GM18526 (cell line): ENCODE results near the gene HOXD1.

ENCODE experiments used
- POLR2A ChIP-seq: IDR thresholded peaks from 3 replicates; pipeline ENCODE4 v1.6.1; 2011; ENCODE audit not compliant: insufficient read length; ENCODE audit errors: extremely low read depth

HOXD1 gene

GRCh38 chr2:176170602-176171305, 17.7 kb upstream of the HOXD1 start:
- TF ChIP-seq POLR2A, result no peak

DNA sequence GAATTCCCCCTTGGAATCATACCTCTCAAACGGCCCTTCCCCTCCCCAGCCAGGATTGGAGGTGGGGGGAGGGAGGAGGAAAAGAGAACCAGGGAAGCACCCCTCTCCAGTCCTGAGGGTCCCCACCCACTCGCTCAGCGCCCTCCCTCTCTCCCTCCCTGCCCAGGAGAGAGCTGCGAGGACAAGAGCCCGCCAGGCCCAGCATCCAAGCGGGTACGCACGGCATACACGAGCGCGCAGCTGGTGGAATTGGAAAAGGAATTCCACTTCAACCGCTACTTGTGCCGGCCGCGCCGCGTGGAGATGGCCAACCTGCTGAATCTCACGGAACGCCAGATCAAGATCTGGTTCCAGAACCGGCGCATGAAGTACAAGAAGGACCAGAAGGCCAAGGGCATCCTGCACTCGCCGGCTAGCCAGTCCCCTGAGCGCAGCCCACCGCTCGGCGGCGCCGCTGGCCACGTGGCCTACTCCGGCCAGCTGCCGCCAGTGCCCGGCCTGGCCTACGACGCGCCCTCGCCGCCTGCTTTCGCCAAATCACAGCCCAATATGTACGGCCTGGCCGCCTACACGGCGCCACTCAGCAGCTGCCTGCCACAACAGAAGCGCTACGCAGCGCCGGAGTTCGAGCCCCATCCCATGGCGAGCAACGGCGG, 17.0 kb upstream of the HOXD1 start:
- TF ChIP-seq POLR2A, result no peak

- no peak for TF ChIP-seq POLR2A
These were observed 16.2 kb upstream of the HOXD1 start for GRCh38 chr2:176172007-176172894.

DNA sequence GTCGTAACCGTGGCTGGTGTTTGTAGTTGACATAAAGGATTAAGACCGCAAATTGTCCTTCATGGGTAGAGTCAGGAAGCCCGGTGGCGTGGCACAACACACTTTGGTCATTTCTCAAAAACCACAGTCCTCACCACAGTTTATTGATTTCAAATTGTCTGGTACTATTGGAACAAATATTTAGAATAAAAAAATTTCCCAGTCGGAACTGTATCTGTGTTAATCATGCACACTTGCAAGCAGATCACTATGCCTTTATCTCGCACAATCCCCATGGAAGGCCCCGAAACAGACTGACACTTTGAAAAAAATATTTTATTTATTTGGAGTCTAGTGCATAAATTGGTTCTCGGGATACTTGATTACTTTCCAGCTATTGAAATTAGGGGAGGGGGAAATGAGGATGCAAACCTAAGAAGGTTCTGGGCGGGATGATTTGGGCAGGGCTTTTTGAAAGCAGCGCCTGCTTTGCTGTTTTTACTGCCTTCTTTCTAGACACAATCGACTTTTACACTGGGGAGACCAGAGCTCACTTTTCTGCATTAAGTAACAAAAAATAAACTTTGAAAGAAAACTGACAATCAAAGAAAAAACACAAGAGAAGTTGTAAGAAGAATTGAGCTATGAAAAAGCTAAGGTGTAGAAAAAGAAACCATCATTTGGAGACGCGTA, 15.4 kb upstream of the HOXD1 start:
- no peak for TF ChIP-seq POLR2A

DNA sequence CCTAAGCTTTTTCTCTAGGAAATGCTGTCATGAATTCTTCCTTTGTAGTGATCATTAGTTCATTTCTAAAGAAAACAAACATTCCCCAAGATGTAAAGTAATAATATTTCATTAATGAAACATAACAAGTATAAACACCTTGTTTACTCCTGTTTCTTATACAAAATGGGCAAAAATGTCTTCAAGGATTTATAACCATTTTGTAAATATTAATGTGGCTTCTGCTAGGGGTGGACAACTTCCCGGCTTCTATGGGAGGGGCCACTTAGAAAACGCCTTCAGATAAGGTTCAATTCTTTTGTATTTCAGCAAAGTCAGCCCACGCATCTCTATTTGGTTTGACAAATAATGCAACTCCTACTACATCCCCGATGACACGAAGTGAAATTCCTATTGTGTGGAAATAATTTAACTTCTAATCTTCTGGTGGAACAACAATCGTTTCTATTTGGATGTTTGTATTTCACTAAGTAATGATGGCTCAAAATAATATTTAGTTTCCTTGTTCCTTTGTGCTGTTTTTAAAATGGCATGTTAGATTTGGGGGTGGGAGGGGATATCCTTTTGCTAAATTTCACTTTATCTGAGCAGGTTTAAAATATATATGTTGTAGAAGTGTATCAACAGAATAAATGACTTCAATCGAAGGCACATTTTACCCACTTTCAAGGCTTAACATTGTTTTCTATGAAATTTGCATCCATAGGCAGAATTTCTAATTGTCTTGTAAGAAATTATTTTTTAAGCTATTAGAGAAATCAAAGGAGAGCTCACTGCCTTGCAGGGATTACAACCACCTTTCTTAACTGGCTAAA, 14.7 kb upstream of the HOXD1 start:
- no peak for TF ChIP-seq POLR2A

DNA sequence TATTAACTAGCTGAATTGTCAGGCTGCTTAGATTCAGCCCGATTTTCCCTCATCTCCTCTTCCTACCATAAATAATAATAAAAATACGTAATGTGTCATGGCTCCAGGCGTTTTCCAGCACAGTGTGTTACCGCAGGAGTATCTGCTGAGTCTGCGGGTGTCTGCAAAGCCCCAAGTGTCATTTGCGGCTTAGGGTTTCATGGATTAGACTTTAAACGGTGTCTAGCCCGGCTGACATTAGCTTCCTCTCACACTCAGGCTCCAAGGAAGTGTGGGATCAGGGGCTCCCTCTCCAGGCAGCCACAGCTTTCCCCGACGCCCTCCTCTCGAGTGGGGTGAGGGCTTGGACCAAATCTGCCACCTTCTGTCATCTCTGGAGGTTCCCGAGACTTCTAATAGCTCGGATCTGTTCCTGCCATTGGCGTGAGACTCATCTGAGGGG, 14.1 kb upstream of the HOXD1 start:
- TF ChIP-seq POLR2A, result no peak

- no peak for TF ChIP-seq POLR2A
These were observed 13.4 kb upstream of the HOXD1 start for GRCh38 chr2:176174824-176175708.

DNA sequence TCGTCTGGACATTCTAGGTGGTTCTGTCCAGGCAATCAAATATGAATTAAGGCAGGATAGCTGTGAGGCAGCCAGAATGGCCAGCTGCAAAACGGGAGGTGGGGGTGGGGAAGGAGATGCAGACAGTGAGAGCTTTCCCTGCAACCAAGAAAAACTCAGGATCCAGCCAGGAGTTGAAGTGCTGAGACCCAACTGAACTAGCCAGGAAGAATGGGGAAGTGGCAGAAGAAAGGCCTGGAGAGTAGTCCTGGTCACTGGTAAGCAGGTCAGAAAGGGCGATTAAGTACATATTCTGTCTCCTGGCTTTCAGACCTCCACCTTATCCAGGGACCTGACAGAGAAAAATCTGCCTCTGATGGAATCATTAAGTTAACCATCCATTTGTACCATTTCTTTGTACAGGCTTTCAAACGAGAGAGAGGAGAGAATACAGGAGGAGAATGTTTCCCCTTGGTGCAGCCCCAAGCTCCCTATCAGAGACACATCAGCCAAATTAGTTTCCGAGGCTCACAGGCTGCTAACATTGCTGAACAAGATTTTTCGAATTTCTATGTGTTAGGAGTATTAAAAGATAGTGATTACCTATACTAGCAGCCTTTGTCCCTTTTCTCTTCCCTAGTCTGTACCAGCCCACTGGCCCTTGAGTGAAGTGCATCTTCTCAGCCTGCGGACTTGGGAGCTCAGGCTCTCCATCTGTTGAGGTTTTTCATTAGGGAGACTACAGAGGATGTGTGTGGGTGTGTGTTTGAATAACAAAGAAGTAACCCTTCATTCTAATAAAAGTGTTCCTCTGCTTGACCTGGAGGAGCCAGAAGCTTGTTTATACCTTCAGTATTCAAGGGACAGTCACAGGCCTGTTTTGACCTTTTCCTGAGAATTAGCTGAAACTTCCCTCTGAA, 12.5 kb upstream of the HOXD1 start:
- no peak for TF ChIP-seq POLR2A

DNA sequence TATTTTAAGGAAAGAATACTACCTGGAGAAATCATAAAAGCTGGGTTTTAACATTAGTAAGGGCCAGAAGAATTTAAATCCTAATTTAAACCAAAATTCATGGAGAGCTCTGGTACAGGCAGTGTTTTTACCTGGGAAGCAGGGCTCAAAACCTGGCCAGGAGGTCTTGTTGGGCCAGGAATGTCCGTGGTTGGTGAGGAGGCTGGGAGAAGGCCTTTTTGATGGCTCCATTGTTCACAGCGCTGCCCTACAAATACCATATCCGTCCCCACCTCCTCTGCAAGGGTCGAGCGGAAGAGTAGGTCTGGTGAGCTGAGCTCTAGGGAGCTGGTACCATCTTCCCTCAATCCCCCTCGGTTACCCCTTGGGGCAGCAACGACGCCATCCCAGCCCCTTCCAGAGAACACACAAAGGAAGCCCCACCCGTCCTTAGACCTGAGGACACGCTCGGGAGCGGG, 10.9 kb upstream of the HOXD1 start:
- TF ChIP-seq POLR2A, result no peak

GRCh38 chr2:176178038-176178756, 10.3 kb upstream of the HOXD1 start:
- no peak for TF ChIP-seq POLR2A

DNA sequence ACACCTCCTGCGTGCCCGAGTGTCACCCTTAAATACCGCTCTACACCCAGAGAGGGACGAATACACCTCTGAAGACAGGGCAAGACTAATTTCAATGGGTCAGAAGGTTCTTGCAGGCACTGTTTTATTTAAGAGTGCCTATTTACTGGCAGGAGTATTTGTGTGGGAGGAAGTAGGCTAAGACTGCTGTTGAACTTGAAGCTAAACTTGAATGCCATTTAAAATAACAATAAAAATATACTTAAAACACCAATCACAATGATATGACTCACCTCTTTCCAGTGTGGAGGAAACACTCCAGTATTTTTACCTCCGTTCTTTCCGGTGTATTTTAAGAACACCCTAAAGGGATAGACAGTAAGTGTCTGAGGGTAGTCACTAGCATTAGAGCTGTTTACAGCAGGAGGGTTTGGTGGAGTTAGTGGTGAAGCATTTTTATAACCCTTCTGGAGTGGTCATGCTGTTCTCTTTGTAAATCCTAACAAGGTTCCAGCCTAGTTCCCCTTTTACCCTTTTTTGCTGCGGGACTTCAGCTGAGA, 9.6 kb upstream of the HOXD1 start:
- no peak for TF ChIP-seq POLR2A

GRCh38 chr2:176181551-176181950, 6.9 kb upstream of the HOXD1 start:
- no peak for TF ChIP-seq POLR2A

- TF ChIP-seq POLR2A, result no peak
These were observed 5.8 kb upstream of the HOXD1 start for GRCh38 chr2:176182671-176183070.
